ENCODE results near the gene ARV1.

ARV1 gene
- total RNA-seq, result 6.4 to 14.9 (median 11.5) reads per million in 3 experiments

- peak; percentile 97 for DNase-seq
Observed at GRCh38 chr1:230978491-230979388, at the start of gene ARV1, which contains the start of gene TTC13. Gene ARV1, plus strand, starts transcription at chr1:230979094. Its CDS starts 12 bp downstream, at chr1:230979106. Gene TTC13, minus strand, starts transcription at chr1:230978861. Its CDS starts 31 bp downstream, at chr1:230978830.

GRCh38 chr1:230930986-230931385 is 47.9 kb upstream of the ARV1 start:
- DNase-seq, result no peak

- no peak for DNase-seq
Observed at GRCh38 chr1:230935852-230936251, 43.0 kb upstream of the ARV1 start.

DNA sequence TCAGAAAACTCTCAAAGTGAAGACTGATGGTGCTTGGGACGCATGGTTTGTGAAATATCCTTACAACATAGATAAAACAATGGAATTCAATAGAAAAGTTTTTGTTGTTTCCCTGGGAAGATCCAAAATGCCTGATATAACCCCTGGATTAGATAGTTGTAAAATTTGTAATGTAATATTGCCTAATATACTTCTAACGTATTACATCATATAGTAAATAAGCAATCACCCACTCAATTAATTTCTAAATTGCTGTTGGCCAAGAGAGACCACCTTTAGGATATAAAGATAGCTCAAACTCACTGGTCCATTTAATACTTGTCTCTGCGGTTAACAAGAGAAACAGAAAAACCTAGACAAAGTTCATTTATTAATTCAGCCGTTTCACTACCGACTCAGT is 42.4 kb upstream of the ARV1 start:
- no peak for DNase-seq

GRCh38 chr1:230937371-230937770 is 41.5 kb upstream of the ARV1 start:
- DNase-seq, result no peak

- no peak for DNase-seq
Observed at GRCh38 chr1:230938924-230939368, 39.9 kb upstream of the ARV1 start.

DNA sequence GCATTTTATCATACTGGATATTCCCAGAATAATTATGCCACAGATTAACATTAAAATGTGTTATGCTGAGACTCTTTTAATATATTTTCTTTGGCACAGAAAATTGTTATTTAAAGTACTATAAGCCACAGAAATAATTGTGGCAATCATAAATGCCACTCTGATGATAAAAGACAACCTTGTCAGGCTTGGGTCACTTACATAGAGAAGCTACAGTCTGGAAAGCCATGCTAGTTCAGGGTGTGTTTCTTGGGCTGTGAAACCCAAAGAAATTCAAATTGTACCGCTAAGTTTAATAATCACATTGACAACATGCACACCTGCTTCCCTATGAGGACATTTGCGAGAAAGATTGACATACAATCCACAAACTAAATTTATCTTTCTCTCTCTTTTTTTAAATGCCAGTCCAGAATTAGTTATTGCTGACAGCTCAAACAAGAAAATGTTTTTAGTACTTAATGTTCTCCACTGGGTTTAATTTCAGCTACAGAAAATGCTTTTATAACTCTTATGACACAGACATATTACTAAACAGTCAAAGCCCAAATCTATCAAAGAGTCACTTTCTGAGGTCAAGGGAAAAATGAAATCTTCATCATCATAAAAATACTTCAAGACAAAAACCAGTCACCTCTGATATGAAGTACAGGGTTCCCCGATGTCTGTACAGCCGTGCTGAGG is 38.9 kb upstream of the ARV1 start:
- DNase-seq, result no peak

GRCh38 chr1:230940848-230941247 is 38.0 kb upstream of the ARV1 start:
- DNase-seq, result no peak

GRCh38 chr1:230943048-230943593 is 35.8 kb upstream of the ARV1 start:
- no peak for DNase-seq

DNA sequence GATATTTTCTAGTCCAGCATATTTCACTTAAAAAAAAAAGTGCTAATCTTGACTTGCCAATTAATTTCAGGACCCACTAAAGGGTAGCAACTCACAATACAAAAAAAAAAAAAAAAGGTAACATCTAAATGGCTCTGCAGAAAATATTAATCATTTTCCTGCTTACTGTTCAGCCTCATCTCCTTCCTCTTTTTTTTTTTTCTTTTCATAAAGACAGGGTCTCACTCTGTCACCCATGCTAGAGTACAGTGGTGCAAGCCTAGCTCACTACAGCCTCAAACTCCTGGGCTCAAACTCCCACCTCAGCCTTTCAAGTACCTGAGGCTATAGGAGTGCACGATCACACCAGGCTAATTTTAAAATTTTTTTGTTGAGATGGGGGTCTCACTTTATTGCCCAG is 30.6 kb upstream of the ARV1 start:
- no peak for DNase-seq

- no peak for DNase-seq
Observed at GRCh38 chr1:230948903-230949302, 30.0 kb upstream of the ARV1 start.

- no peak for DNase-seq
Observed at GRCh38 chr1:230950404-230950803, 28.5 kb upstream of the ARV1 start.

- no peak for DNase-seq
Observed at GRCh38 chr1:230957580-230957989, 21.3 kb upstream of the ARV1 start.

DNA sequence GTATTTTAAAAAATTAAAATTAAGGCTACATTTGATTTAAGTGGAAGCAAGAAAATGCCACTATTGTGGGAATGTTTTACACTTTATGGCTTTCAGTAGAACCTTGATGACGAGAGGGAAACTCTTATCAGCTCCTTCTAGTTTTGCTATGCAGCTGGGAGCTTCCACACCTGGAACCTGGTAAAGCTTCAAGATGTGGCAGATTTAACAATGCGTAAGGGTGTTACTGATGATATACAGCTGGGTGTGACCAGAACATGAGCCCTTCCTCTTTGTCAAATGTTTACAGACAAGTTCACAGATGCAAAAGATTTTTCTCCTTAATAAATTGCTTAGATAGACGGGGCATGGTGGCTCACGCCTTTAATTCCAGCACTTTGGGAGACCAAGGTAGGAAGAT is 20.5 kb upstream of the ARV1 start:
- no peak for DNase-seq

- no peak for DNase-seq
Observed at GRCh38 chr1:230964896-230965295, 14.0 kb upstream of the ARV1 start.

GRCh38 chr1:230965535-230965934 is 13.4 kb upstream of the ARV1 start:
- DNase-seq, result no peak

DNA sequence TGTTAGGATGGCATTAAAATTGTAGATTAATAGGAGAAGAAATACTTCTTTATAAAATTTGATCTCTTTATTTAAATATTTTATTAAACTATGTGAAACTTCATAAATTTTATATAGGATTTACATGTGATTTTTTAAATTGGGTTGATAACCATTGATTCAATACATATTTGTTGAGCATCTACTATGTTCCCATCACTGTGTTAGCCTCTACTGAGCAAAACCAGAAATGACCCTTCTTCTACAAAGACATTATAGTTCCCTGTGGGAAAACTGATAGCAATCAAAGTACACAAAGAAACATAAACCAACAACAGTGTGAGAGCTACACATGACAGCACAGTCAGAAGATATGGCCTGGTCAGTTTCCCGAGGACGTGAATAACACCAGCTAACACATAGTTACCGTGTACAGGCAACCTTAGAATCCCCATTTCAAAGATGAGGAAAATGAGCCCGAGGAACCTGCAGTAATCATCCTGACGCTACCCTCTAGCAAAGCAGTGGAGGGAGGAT is 12.5 kb upstream of the ARV1 start:
- DNase-seq, result no peak

DNA sequence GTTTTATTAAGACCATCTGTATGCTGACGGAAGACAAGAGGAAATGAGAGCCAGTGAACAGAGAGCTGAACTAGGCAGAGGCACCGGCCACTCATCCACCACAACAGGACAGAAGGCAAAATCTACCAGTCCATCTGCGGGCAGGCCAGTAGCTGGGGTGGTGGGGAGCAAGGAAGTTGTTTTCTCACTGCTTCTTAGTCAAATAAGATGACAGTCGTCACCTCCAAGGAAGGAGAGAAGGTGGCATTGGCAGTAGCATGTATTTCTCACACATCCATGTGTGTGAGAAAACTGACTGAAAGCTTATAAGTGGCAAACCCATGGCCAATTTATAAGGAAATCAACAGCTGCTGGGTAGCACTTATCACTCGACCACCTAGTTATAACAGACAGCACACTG is 8.5 kb upstream of the ARV1 start:
- DNase-seq, result no peak

DNA sequence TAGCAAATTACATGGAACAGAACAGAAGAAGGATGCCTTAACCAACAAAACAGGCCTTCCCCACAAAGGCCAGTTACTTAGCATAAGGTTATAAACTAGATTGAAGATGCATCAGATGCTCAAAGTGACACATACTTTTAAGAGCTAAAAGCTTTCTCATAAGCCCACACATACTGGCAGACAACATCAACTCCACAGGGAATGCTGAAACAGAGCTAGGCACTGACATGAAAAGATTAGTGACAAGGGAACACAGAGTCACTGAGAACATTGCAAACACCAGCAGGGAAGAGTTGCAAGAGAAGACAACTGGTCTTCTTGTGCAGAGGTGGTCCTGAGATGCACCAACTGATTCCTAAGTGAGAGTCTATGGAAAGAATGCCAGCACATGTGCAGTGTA is 7.1 kb upstream of the ARV1 start:
- DNase-seq, result no peak

- DNase-seq, result peak; percentile 84
Observed at GRCh38 chr1:230972855-230973271, 6.0 kb upstream of the ARV1 start.

DNA sequence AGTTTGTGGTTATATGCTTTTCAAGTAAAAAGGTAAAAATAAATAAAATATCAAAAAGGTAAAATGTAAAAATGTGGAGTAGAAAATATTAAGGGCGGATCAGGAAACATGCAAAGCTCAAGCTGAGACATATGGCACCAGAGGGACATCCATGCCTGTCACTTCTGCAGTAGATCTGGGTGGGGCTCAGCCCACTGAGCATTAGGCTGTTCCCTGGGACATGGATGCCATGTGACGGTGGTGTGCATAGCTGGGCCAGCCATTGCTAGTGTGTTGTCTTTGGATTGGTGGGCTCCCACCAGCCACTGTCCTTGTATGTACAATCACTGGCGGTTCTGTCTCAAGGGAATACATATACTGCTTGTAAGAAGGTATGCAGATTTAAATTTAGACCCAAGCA is 3.3 kb upstream of the ARV1 start:
- no peak for DNase-seq

- no peak for DNase-seq
Observed at GRCh38 chr1:230976360-230976759, 2.5 kb upstream of the ARV1 start.

Data from central memory CD4-positive, alpha-beta T cell (primary cell).